ENCODE measurements around the gene FBXO7. TPM values are rescaled to one million over a fixed set of nuclear protein-coding genes. Genes with fewer than 3 reads are reported as not detected.

The FBXO7 gene
- total RNA-seq, 6 donors from 2014 or later, result 69.9 to 115 (median 85.4) TPM

- no peak overlapping the region for H3K27ac ChIP-seq
- H3K27me3 ChIP-seq, result no peaks in the 10 kb centered on the region
- ATAC-seq (ENCODE audit: low FRiP score in 2 of 2) (no peak), DNase-seq (no peak)
- H3K4me1 ChIP-seq, result no peaks in the 10 kb centered on the region
- H3K9me3 ChIP-seq, result no peaks in the 10 kb centered on the region
- H3K36me3 ChIP-seq, result peaks cover 0 to 9% (median 3%) of the 10 kb centered on the region in 4 donors
- H3K4me3 ChIP-seq, result no peak overlapping the region
- 93 to 100% methylated on average over 2 of the region's 2 CpGs for WGBS, 2 donors
- TF ChIP-seq EP300 (IDR thresholded peaks at IDR 0.05) (no peak), POLR2AphosphoS5 (IDR thresholded peaks at IDR 0.05) (no peak), CTCF (IDR thresholded peaks at IDR 0.05) (no peak), POLR2A (IDR thresholded peaks at IDR 0.05) (no peak)
Measured at GRCh38 chr22:32511776-32512175, 37.2 kb downstream of the FBXO7 start.

GRCh38 chr22:32512267-32512982 is 37.8 kb downstream of the FBXO7 start:
- ATAC-seq (ENCODE audit: low FRiP score in 2 of 2) (no peak), DNase-seq (no peak)
- peaks cover 0 to 9% (median 3%) of the 10 kb centered on the region in 4 donors for H3K36me3 ChIP-seq
- no peaks in the 10 kb centered on the region for H3K27me3 ChIP-seq
- TF ChIP-seq CTCF (IDR thresholded peaks at IDR 0.05), result no peak
- TF ChIP-seq POLR2AphosphoS5 (IDR thresholded peaks at IDR 0.05), result no peak
- H3K9me3 ChIP-seq, result no peaks in the 10 kb centered on the region
- no peaks in the 10 kb centered on the region for H3K4me1 ChIP-seq
- no peak overlapping the region for H3K4me3 ChIP-seq
- no peak overlapping the region for H3K27ac ChIP-seq
- WGBS, 2 donors, result 93 to 97% methylated on average over 8 of the region's 8 CpGs

GRCh38 chr22:32515084-32515483 is 40.5 kb downstream of the FBXO7 start:
- Histone ChIP-seq H3K36me3 (peaks cover 0 to 11% (median 7%) of the 10 kb centered on the region in 4 donors), H3K4me3 (no peak overlapping the region), H3K4me1 (no peaks in the 10 kb centered on the region), H3K9me3 (peaks cover 0 to 5% (median 1%) of the 10 kb centered on the region in 4 donors), H3K27ac (no peak overlapping the region), H3K27me3 (no peaks in the 10 kb centered on the region)
- WGBS, 2 donors, result 98 to 100% methylated on average over 2 of the region's 2 CpGs
- DNase-seq, result no peak
- ATAC-seq (ENCODE audit: low FRiP score in 2 of 2), result no peak
- TF ChIP-seq POLR2AphosphoS5 (IDR thresholded peaks at IDR 0.05), result no peak
- no peak for TF ChIP-seq CTCF (IDR thresholded peaks at IDR 0.05)
- no peak for TF ChIP-seq POLR2A (IDR thresholded peaks at IDR 0.05)
- no peak for TF ChIP-seq EP300 (IDR thresholded peaks at IDR 0.05)

- ATAC-seq (ENCODE audit: low FRiP score in 2 of 2) (no peak), DNase-seq (no peak)
- TF ChIP-seq POLR2A (IDR thresholded peaks at IDR 0.05) (no peak), POLR2AphosphoS5 (IDR thresholded peaks at IDR 0.05) (no peak), CTCF (IDR thresholded peaks at IDR 0.05) (no peak), EP300 (IDR thresholded peaks at IDR 0.05) (no peak)
- Histone ChIP-seq H3K9me3 (peaks cover 0 to 5% (median 1%) of the 10 kb centered on the region in 4 donors), H3K27ac (no peak overlapping the region), H3K4me1 (no peaks in the 10 kb centered on the region), H3K27me3 (no peaks in the 10 kb centered on the region), H3K4me3 (no peak overlapping the region), H3K36me3 (peaks cover 0 to 11% (median 2%) of the 10 kb centered on the region in 4 donors)
- WGBS, 2 donors, result 93 to 96% methylated on average over 3 of the region's 3 CpGs
Measured at GRCh38 chr22:32517488-32517887, 42.9 kb downstream of the FBXO7 start.

GRCh38 chr22:32517921-32518320 is 43.3 kb downstream of the FBXO7 start:
- H3K9me3 ChIP-seq, result peaks cover 0 to 5% (median 1%) of the 10 kb centered on the region in 4 donors
- 97 to 98% methylated on average over 3 to 8 of the region's 8 CpGs for WGBS, 2 donors
- DNase-seq, result no peak
- H3K36me3 ChIP-seq, result peaks cover 0 to 11% (median 2%) of the 10 kb centered on the region in 4 donors
- H3K27me3 ChIP-seq, result no peaks in the 10 kb centered on the region
- H3K27ac ChIP-seq, result no peak overlapping the region
- H3K4me1 ChIP-seq, result no peaks in the 10 kb centered on the region
- TF ChIP-seq POLR2AphosphoS5 (IDR thresholded peaks at IDR 0.05), result no peak
- no peak for TF ChIP-seq EP300 (IDR thresholded peaks at IDR 0.05)
- no peak for TF ChIP-seq CTCF (IDR thresholded peaks at IDR 0.05)
- no peak for TF ChIP-seq POLR2A (IDR thresholded peaks at IDR 0.05)
- no peak for ATAC-seq (ENCODE audit: low FRiP score in 2 of 2)
- H3K4me3 ChIP-seq, result no peak overlapping the region

Measured in upper lobe of left lung (tissue), 6 donors.